HG03469 (cell line): ENCODE results near the gene ABCG1.

Source experiments
- ATAC-seq: cut with Tn5 transposase; IDR thresholded peaks from one replicate; pipeline ENCODE4 v1.9.1; 2021; ENCODE audit warnings: mild to moderate bottlenecking, moderate library complexity, moderate number of reproducible peaks; ENCODE audit not compliant: unreplicated experiment

Gene ABCG1

GRCh38 chr21:42214081-42214750 is 4.7 kb upstream of the ABCG1 start:
- no peak for ATAC-seq

- ATAC-seq: no peak
Measured at GRCh38 chr21:42214921-42215320, 4.0 kb upstream of the ABCG1 start.

- no peak for ATAC-seq
Measured at GRCh38 chr21:42215942-42216725, 2.8 kb upstream of the ABCG1 start.

GRCh38 chr21:42216726-42217572 is 2.0 kb upstream of the ABCG1 start:
- ATAC-seq: no peak

- ATAC-seq: no peak
Measured at GRCh38 chr21:42219606-42220137, 732 bp downstream of the ABCG1 start.

GRCh38 chr21:42220138-42220701 is 1.3 kb downstream of the ABCG1 start:
- ATAC-seq: no peak

GRCh38 chr21:42221581-42222345 is 2.8 kb downstream of the ABCG1 start:
- no peak for ATAC-seq

- ATAC-seq: no peak
Measured at GRCh38 chr21:42222386-42222785, 3.4 kb downstream of the ABCG1 start.

- ATAC-seq: no peak
Measured at GRCh38 chr21:42222821-42223390, 4.0 kb downstream of the ABCG1 start.

GRCh38 chr21:42223826-42224575 is 5.1 kb downstream of the ABCG1 start:
- ATAC-seq: no peak

- no peak for ATAC-seq
Measured at GRCh38 chr21:42225042-42225441, 6.1 kb downstream of the ABCG1 start.

GRCh38 chr21:42225571-42226155 is 6.7 kb downstream of the ABCG1 start:
- no peak for ATAC-seq

- ATAC-seq: no peak
Measured at GRCh38 chr21:42226626-42227025, 7.7 kb downstream of the ABCG1 start.

- peak; percentile 83 for ATAC-seq
Measured at GRCh38 chr21:42227909-42228708, 9.2 kb downstream of the ABCG1 start.

- ATAC-seq: no peak
Measured at GRCh38 chr21:42228709-42229220, 9.8 kb downstream of the ABCG1 start.

GRCh38 chr21:42229676-42230075 is 10.7 kb downstream of the ABCG1 start:
- ATAC-seq: no peak

- no peak for ATAC-seq
Measured at GRCh38 chr21:42230178-42230577, 11.2 kb downstream of the ABCG1 start.

- no peak for ATAC-seq
Measured at GRCh38 chr21:42230636-42231035, 11.7 kb downstream of the ABCG1 start.
